Renal pelvis (tissue), 4 donors: Measurements from ENCODE around the gene NOSTRIN. TPM values are rescaled to one million over a fixed set of nuclear protein-coding genes. Genes with fewer than 3 reads are reported as not detected.
"Not testable (repeated sequence)": the region's sequence is repeated elsewhere in the genome, so short reads cannot be mapped to it uniquely, and the experiment has no call there.

Experiments used
- DNase-seq: peaks from one replicate; pipeline ENCODE4 v3.0.0-alpha.2; 2013
- polyA plus RNA-seq, 3 donors: library from polyadenylated mRNA; unstranded; fragments of 120-200 nt; gene quantifications; one replicate each; pipeline ENCODE4 v1.2.1, GENCODE V29; 2013; ENCODE audit not compliant: insufficient read length in 3 of 3

NOSTRIN gene
- polyA plus RNA-seq, 3 donors = 30.4 to 37.4 (median 30.6) TPM

DNA sequence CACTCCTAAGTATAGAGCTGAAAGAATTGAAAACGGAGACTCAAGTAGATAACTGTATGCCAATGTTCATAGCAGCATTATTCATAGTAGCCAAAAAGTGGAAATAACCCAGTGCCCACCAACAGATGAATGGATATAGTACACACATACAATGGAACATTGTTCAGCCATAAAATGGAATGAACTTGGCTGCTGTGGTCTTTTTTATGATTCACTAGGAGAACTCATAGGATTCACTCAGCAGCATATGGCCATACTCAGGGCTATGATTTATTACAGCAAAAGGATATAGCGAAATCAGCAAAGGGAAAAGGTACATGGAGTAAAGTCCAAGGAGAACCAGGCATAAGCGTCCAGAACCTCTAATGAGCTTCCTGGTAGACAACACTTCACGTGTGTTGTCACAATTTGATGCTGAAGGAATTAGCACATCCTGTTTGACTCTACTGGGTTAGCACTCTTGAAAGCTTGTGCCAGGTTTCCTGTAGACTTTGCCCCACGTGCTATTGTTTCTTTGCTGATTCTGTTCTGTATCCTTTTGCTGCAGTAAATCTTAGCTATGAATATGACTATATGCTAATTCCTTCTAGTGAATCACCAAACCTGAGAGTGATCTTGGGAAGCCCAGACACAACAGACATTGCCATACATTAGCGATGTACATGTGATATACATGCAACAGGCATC is 72.1 kb downstream of the NOSTRIN start:
- DNase-seq = no peak

DNA sequence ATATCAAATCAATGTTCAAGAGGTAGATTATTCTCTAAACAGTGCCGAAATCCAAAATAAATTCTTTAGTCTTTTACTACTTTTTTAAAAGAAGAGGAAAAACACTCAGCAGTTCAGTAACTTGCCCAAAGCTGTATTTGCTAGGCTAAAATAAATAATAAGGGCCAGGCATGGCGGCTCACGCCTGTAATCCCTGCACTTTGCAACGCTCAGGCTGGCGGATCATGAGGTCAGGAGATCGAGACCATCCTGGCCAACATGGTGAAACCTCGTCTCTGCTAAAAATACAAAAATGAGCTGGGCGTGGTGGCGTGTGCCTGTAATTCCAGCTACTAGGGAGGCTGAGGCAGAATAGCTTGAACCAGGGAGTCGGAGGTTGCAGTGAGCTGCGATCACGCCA is 79.7 kb downstream of the NOSTRIN start:
- not testable (repeated sequence) for DNase-seq

DNA sequence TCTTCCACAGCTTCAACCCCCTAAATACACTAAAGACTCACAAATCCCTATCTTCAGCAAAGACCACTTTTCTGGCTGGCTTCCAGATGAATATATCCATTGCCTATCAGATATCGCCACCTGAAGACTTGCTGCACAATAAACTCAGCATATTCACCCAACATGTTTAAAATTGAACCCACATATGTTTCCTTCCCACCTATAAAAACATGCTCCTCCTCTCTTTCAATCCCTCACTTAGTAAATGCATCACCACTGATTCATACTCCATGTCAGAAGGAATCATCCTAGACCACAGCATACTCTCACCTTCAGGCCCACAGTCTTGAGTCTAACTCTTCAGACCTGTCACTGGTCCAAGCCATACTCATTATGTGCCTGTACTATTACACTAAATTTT is 82.5 kb downstream of the NOSTRIN start:
- no peak for DNase-seq

DNA sequence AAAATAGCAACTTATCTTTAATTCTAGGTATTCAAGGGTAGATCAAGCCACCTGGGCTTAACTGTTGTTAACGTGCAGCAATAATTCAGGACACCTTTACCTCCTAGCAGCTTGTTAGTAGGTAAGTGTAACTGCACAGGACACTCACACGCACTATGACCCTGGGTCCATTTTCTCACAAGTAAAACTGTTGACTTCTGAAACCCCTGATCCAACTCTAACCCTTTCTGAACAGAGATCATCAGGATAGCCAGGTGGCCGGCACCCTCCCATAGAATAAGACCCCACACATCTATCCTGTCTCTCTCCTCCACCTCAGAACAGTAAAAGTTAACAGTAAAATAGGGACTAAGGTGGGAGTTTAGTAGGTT is 87.2 kb downstream of the NOSTRIN start:
- no peak for DNase-seq

DNA sequence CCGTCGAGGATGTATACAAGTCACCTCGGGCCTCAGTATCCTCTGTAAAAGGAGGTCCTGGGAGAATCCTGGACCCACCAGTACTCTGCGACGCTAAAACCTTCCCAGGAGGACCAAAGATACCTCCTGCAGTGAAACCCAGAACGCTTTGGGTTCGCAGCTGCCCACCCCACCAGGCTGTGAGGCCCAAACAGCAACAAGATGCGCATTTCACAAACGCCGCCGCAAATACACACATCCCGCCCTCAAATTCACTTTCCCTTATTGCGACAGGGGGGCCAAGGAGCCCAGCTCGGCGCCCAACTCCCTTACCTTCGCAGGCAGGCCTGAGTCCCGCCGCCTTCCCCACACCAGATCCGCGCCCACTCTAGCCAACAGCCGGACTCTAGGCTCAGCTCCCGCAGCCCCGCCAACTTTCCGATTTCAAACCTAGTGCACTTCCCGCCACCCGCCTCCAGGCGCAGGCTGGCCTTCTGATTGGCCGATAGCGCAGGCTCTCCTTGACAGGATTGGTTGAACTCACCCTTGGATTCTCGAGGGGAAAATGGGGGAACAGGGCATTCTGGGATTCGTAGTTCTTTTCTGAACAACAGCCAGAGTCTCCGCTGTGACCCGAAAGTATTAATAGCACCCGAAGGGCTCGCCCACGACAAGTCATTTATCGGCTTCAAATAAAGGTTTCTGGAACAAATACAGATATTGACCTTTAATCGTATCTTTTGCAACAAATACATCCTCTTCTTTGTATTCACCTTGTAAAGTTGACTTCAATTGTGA is 87.8 kb downstream of the NOSTRIN start, which contains the start of gene SPC25:
TSS of gene SPC25 (minus strand) at position 425 of the 777 bp plus-strand sequence. CDS start 911 bp downstream, outside the sequence.
- DNase-seq = peak; percentile 92

DNA sequence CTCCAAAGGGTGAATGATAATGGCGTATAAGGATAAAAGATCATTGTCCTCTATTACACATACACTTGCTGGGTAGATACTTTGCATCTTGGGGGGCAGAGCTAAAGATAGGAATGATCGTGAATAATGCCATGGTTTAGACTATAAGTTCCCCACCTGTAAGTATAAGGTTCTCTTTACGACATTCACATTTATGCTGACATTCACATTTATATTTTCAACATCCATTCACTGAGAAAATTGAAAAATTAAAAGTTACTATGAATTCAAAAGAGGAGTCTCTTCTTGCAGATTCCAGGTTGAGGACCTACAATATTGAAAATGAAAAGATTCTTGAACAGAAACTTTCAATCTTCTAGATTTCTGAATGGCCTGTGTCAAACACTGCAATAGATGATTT is 89.9 kb downstream of the NOSTRIN start:
- DNase-seq = no peak

DNA sequence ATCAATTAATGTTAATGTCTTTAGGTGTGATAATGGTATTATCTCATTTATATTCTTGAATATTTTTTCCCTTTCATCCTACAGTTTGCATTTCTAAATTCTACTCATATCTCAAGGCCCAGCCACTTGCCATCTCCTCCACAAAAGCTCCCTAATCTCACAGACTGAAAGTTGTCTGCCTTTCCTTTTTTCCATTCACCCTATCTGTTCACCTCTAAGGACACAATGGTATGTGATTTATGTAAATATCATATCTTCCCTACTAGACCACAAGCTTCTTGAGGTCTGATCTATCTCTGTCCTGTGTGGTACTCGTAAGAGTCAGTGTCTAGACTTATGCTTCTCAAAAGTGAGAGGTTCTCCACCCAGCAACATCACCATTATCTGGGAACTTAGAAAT is 91.7 kb downstream of the NOSTRIN start:
- no peak for DNase-seq

DNA sequence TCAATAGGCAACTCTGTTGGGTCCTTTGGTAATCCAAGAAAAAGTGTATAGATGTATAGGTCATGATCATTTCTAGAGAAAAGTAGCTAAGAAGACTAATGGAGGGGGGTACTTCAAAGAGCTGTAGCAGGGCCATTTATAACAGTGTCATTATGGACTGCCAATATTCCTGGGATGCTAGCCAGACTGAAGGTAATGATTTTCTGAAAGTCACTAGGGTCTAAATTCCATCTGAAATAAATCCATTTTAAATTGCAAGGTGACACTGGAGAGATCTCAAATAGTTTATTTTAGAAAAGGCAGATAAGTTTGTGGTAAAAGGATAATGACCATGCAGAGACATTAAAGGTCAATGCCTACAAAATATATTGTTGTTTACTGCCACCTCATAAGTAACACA is 92.3 kb downstream of the NOSTRIN start:
- no peak for DNase-seq

DNA sequence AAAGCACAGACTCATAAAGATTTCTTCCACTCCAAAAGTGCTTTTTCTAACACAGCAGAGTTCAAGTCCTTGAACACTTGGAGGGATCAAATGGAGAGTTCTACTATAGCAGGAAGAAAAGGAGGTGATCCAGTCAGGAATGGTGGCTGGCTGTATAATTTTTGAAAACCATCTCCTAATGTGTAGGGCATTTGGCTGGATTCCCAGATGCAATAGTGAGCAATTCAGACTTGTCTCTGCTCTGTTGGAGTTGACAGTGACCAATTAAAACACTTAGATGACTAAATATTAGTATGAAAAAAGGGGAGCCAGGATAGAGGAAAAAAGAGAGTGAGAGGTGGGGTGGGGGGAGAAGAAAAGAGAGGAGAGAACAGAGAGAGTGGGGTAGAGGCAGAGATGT is 93.3 kb downstream of the NOSTRIN start:
- no peak for DNase-seq

DNA sequence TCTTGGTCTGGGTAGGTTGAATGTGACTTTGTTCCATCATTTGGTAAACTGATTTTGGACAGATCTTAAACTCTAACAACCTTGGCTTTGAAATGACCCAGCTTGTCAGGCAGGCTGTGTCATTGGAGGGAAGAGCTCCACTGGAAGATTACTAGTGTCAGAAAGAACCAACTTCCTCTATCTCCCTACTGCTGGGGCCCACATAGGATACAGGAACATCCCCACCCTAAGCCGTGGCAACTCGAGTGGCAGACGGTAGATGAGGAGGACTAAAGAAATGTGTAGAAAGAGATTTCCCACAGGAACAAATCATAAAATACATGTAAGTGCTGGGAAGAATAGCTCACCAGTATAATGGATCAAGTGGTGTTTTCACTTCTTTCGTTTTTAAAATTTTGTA is 94.3 kb downstream of the NOSTRIN start:
- no peak for DNase-seq

DNA sequence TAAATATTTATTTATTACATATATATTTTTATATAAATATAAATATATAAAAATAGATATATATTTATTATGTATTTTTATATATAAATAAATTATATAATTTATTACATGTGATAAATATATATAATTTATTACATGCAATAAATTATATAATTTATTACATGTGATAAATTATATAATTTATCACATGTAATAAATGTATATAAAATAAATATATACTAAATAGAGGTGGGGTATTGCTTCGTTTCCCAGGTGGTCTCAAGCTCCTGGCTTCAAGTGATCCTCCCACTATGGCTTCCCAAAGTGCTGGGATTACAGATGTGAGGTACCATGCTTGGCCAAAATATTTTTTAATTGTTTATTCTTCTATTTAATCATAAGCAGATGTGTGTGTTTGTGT is 95.0 kb downstream of the NOSTRIN start:
- DNase-seq = no peak

DNA sequence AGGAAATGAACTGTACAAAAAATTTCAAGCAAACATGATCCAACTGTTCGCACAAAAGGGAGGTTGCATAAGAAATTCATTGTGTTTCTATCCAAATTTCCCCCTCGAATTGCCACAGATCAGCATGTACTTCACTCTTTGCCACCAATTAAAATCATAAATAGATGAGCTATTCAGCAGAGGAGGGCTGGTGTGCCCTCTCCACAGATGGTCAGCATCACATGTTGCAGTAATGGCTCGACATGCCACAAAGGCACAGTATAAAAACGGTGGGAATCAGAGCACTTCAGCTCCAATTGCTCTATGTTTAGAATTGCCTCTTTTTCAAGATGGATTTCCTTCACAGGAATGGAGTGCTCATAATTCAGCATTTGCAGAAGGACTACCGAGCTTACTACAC is 98.6 kb downstream of the NOSTRIN start, which contains the start of gene G6PC2:
TSS of gene G6PC2 (plus strand) at position 289 of the 400 bp plus-strand sequence. CDS start at position 330, 41 bp downstream.
- no peak for DNase-seq

DNA sequence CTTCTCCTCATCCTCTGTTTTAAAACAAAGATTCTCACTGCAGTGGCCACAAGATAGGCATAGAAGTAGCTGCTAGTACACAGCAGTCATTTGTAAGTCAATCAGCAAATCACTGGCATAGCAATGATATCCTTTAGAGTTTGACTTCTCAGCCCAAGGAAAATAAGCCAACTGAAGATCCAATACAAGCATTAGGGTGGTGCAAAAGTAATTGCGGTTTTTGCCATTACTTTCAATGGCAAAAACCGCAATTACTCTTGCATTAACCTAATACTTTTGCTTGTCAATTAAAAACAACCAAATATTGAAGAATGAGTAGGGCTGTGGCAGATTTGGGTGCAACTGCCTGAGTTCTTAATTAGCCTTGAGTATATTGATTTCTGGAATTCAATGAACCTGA is 101.5 kb downstream of the NOSTRIN start:
- no peak for DNase-seq

DNA sequence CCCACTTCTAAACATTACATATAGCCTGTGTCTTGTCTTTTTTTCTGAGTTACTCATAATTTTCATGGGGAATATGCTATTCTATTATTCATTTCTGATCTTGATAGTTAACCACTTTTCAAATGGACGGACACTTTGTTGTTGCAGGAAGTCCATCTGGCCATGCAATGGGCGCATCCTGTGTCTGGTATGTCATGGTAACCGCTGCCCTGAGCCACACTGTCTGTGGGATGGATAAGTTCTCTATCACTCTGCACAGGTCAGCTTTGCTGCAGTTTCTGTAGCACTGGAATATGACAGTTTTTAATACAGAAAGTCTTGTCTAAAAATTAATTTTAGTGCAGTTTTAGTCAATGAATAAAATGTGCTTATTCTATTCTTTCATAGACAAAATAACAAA is 101.9 kb downstream of the NOSTRIN start:
- DNase-seq = no peak

DNA sequence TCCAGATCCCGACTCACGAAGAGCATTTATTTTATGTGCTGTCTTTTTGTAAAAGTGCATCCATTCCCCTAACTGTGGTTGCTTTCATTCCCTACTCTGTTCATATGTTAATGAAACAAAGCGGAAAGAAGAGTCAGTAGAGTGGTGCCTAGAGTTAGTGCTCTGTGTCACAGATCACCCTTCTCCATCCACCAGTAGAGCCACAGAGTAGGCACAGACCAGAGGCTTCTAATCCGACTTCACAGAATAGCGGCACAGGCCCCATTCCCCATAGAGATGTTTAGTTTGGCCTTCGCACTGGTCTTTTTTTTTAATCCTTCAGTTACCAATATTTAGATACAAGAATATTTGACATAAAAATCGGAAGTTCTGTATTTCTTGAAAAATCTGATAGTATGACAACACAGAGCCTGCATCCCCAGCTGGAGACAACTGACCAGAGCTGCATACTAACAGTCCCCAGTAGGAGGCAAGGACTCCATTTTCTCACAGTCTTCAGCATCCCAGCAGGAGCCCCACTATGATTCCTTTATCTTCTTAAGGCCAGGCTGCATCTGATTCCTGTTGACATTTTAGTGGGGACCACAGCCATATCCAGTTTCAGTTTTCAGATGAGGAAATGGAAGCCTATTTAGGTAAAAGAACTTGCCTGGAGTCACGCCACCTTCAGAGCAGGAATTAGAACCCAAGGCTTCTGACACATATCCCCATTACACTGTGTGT is 105.7 kb downstream of the NOSTRIN start:
- no peak for DNase-seq

DNA sequence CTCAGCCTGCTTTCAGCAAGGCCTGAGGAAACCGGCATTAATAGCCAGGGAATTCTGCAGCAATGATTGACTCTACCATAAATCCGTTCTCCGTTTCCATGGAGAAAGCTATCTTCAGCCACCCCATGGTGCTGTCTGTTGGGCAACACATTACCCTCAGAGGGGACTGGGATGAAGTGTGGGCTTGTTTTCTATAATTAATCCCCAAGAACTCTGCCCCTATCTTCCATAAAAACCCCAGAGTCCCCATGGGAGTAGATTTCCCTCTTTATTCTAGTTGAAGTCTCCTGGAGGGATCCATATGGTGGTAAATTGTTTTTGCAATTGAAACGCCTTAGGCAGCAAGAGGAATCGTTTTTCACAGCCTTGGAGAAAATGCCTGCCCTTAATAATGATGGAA is 107.9 kb downstream of the NOSTRIN start:
- DNase-seq = no peak

DNA sequence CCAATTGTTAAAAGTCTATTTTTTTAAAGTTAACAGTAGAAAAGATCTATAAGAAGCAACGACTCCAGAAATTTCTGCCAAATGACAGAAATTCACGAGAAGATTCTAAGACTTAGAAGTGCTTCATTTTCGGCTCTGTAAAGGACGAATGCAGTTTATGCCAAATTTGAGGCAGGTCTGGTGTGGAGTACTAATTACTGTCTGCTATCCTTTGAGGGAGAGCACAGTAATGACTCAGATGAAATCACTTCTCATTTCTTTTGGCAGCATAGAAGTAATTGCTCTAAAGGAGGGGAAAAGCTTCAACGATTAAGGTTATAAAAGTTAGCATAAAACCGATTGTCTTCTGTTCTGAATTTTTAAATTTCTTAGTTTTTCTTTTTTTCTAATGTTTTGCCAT is 110.0 kb downstream of the NOSTRIN start:
- no peak for DNase-seq

DNA sequence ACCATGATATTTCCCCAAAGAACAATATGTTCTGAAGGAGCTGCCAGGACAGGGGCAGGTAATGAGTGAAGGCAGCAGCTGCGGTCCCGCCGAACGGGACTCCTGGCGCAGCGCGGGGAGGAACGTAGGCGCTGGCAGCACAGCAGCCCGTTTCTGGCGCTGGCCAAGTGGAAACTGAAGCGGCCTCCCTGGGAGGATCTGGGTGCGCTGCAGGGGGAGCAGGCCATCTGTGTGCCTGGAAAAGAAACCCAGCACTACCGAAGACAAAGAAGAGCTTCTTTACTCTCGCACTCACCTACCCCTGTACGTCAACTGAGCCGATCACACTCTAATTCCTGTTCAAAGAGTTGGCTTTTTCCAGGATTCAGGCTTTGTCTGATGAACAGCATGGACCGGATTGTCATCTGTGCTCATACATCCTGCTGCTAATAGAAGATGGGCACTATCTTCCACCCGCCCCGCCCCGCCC is 110.5 kb downstream of the NOSTRIN start:
- DNase-seq = no peak

DNA sequence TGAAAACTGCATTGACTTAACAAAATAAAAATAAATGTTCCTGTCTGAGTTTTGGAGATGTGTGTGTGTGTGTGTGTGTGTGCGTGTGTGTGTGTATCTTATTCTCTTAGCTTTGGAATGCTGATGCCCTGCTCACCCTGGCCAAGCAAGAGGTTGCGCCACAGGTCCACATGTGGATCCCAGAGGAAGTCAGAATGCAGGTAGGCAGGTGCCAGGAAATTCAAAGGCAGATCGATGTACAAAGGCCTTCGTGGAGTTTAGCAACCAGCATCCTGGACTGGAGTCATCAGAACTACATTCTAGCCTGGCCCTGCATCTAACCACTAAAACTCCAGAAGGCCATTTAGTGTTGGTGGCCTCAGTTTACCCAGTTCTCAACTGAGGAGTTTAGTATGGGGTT is 111.1 kb downstream of the NOSTRIN start:
- no peak for DNase-seq
